ENCODE results near the gene GOLIM4. TPM values are rescaled to one million over a fixed set of nuclear protein-coding genes. Genes with fewer than 3 reads are reported as not detected.
A peak's percentile ranks its signal among the peaks of the same experiment; 100 is the strongest.

The GOLIM4 gene
- total and polyA plus RNA-seq, 2 experiments from 2014 or later: 34.4 to 50.5 TPM

DNA sequence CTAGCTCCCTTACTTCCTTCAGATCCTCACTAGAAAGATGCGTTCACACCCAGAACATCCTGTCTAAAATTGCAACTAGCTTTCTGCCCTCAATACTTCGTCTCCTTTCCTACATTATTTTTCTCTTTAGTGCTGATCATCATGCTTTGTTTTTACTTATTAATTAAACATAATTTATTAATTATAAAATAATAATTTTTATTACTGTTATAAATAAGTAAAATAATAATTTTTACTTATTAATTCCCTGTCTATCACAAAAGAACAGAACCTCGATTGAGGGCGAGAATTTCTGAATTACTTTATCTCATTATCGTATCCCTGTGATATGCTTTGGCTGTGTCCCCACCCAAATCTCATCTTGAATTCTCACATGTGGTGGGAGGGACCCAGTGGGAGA is 41.3 kb downstream of the GOLIM4 start:
- Histone ChIP-seq H3K4me3 (no peak overlapping the region), H4K20me1 (replicated peaks; ENCODE audit: insufficient read depth) (0 out of 2 replicates have a peak, but pooled peaks cover 3% of the 10 kb centered on the region), H3K27ac (ENCODE audit: low read depth) (no peak overlapping the region), H3K36me3 (ENCODE audit: insufficient read depth) (no peaks in the 10 kb centered on the region; the same call in 1 of the 2 replicates), H3K4me1 (ENCODE audit: insufficient read depth) (no peaks in the 10 kb centered on the region), H3K79me2 (replicated peaks; ENCODE audit: insufficient read depth) (peaks cover 95% of the 10 kb centered on the region), H2AFZ (no peak overlapping the region), H3F3A (replicated peaks; ENCODE audit: low read depth) (no peaks in the 10 kb centered on the region), H3K27me3 (ENCODE audit: insufficient read depth) (no peaks in the 10 kb centered on the region), H3K9me2 (ENCODE audit: insufficient read depth) (peaks cover 11% of the 10 kb centered on the region; the same call in 1 of the 2 replicates), H3K4me2 (no peak overlapping the region)
- Mint-ChIP-seq H3K27ac (no peak overlapping the region), H3K36me3 (ENCODE audit: low read depth) (peaks cover 34% of the 10 kb centered on the region), H3K4me3 (no peak overlapping the region), H3K4me1 (peaks cover 5% of the 10 kb centered on the region; the same call in 2 of the 3 replicates), H3K9me3 (peaks cover 30% of the 10 kb centered on the region), H3K27me3 (ENCODE audit: insufficient read depth, low read depth, poor library complexity) (peaks cover 5% of the 10 kb centered on the region)
- DNase-seq (ENCODE audit: low spot score) (no peak), ATAC-seq (no peak)
- TF ChIP-seq ZNF331 (CRISPR knock-in tag; IDR thresholded peaks at IDR 0.05; ENCODE audit: low read depth): no peak

- Histone ChIP-seq H3K9me2 (ENCODE audit: insufficient read depth) (peaks cover 11% of the 10 kb centered on the region; the same call in 1 of the 2 replicates), H3K79me2 (replicated peaks; ENCODE audit: insufficient read depth) (peaks cover 90% of the 10 kb centered on the region), H3K4me3 (no peak overlapping the region), H3K27ac (ENCODE audit: low read depth) (no peak overlapping the region), H2AFZ (no peak overlapping the region), H3K27me3 (ENCODE audit: insufficient read depth) (no peaks in the 10 kb centered on the region), H3K36me3 (ENCODE audit: insufficient read depth) (no peaks in the 10 kb centered on the region; the same call in 1 of the 2 replicates), H3K4me2 (no peak overlapping the region), H3F3A (replicated peaks; ENCODE audit: low read depth) (no peaks in the 10 kb centered on the region), H3K4me1 (ENCODE audit: insufficient read depth) (peaks cover 11% of the 10 kb centered on the region), H4K20me1 (replicated peaks; ENCODE audit: insufficient read depth) (0 out of 2 replicates have a peak, but pooled peaks cover 3% of the 10 kb centered on the region)
- Mint-ChIP-seq H3K9me3 (peaks cover 30% of the 10 kb centered on the region), H3K4me3 (no peak overlapping the region), H3K27me3 (ENCODE audit: insufficient read depth, low read depth, poor library complexity) (peaks cover 5% of the 10 kb centered on the region), H3K4me1 (peaks cover 17% of the 10 kb centered on the region), H3K36me3 (ENCODE audit: low read depth) (peaks cover 34% of the 10 kb centered on the region), H3K27ac (no peak overlapping the region)
- DNase-seq (ENCODE audit: low spot score) (no peak), ATAC-seq (no peak)
- TF ChIP-seq ZNF462 (CRISPR knock-in tag; IDR thresholded peaks at IDR 0.05): no peak
- TF ChIP-seq, protein P1, sequence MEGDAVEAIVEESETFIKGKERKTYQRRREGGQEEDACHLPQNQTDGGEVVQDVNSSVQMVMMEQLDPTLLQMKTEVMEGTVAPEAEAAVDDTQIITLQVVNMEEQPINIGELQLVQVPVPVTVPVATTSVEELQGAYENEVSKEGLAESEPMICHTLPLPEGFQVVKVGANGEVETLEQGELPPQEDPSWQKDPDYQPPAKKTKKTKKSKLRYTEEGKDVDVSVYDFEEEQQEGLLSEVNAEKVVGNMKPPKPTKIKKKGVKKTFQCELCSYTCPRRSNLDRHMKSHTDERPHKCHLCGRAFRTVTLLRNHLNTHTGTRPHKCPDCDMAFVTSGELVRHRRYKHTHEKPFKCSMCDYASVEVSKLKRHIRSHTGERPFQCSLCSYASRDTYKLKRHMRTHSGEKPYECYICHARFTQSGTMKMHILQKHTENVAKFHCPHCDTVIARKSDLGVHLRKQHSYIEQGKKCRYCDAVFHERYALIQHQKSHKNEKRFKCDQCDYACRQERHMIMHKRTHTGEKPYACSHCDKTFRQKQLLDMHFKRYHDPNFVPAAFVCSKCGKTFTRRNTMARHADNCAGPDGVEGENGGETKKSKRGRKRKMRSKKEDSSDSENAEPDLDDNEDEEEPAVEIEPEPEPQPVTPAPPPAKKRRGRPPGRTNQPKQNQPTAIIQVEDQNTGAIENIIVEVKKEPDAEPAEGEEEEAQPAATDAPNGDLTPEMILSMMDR (conservative IDR thresholded peaks at IDR 0.05; ENCODE audit: low read depth in 2 of 2): peak in 1 of 2 experiments; percentile 35; a peak in 3 of 4 replicates
These were observed 42.6 kb downstream of the GOLIM4 start for GRCh38 chr3:168053115-168053514.
